HepG2 (cell line): ENCODE measurements around the gene MTHFD1L. TPM values are rescaled to one million over a fixed set of nuclear protein-coding genes. Genes with fewer than 3 reads are reported as not detected.

Source experiments
- BCL6 ChIP-seq: IDR thresholded peaks from 2 replicates; pipeline ENCODE4 v1.6.1; 2016; ENCODE audit warnings: missing genetic modification reagents, missing compliant biosample characterization
- HCFC1 ChIP-seq: fragments of 150-350 bp; IDR thresholded peaks from 2 replicates; pipeline ENCODE4 v1.6.1; 2014; ENCODE audit warnings: low read depth, low read length
- HDAC2 ChIP-seq: sonication (generic); formaldehyde crosslinking; IDR thresholded peaks from 2 replicates; pipeline ENCODE4 v1.4.0; 2020; ENCODE audit warnings: missing genetic modification reagents
- HMG20A ChIP-seq: IDR thresholded peaks from 2 replicates; pipeline ENCODE4 v1.6.1; 2016; ENCODE audit warnings: borderline replicate concordance
- HMGA1 ChIP-seq: sonication (generic); formaldehyde crosslinking; conservative IDR thresholded peaks from 2 replicates; pipeline ENCODE4 v1.4.0; 2020; ENCODE audit warnings: missing genetic modification reagents
- NR2F2 ChIP-seq: IDR thresholded peaks from 2 replicates; pipeline ENCODE4 v1.6.1; 2012; ENCODE audit warnings: low read depth, inconsistent platforms, borderline replicate concordance
- REL ChIP-seq: sonication (generic); formaldehyde crosslinking; conservative IDR thresholded peaks from 2 replicates; pipeline ENCODE4 v1.8.0; 2022; ENCODE audit warnings: mild to moderate bottlenecking, missing genetic modification reagents, moderate library complexity
- TMF1 ChIP-seq: sonication (generic); formaldehyde crosslinking; IDR thresholded peaks from 2 replicates; pipeline ENCODE4 v1.8.1; 2022; ENCODE audit warnings: low read depth, missing genetic modification reagents
- ZBTB20 ChIP-seq: sonication (generic); formaldehyde crosslinking; IDR thresholded peaks from 2 replicates; pipeline ENCODE4 v1.8.1; 2023; ENCODE audit warnings: missing genetic modification reagents, low read depth, mild to moderate bottlenecking, borderline replicate concordance
- ZMYM4 ChIP-seq: sonication (generic); formaldehyde crosslinking; IDR thresholded peaks from 2 replicates; pipeline ENCODE4 v1.8.1; 2023; ENCODE audit warnings: mild to moderate bottlenecking, missing genetic modification reagents
- ZNF335 ChIP-seq: sonication (generic); formaldehyde crosslinking; IDR thresholded peaks from 2 replicates; pipeline ENCODE4 v1.4.0; 2020; ENCODE audit warnings: missing genetic modification reagents
- ZNF441 ChIP-seq: sonication (generic); formaldehyde crosslinking; IDR thresholded peaks from 2 replicates; pipeline ENCODE4 v1.7.0; 2021; ENCODE audit warnings: missing genetic modification reagents, borderline replicate concordance
- ZNF652 ChIP-seq: IDR thresholded peaks from 2 replicates; pipeline ENCODE4 v1.6.1; 2016; ENCODE audit warnings: low read depth, borderline replicate concordance
- ZNF678 ChIP-seq: sonication (generic); formaldehyde crosslinking; IDR thresholded peaks from 2 replicates; pipeline ENCODE4 v1.4.0; 2020; ENCODE audit warnings: mild to moderate bottlenecking, missing genetic modification reagents
- ZSCAN21 ChIP-seq: sonication (generic); formaldehyde crosslinking; IDR thresholded peaks from 2 replicates; pipeline ENCODE4 v1.8.0; 2022; ENCODE audit warnings: mild to moderate bottlenecking, missing genetic modification reagents, moderate library complexity, borderline replicate concordance
- polyA plus RNA-seq, 8 experiments: library from polyadenylated mRNA; depleted of rRNA in 3 of 8; stranded (reverse) in 7 of 8; unstranded in 1 of 8; fragments of >200 nt; fragmentation: Illumina TruSeq in 4 of 8; extraction: Trizol in 4 of 8; gene quantifications; 2 replicates each; pipeline versions ENCODE4 v1.2.1 to v1.2.3, GENCODE V29; 2011 to 2016; ENCODE audit warnings: low read depth in 4 of 8, missing spikeins in 1 of 8, mixed read lengths in 1 of 8; ENCODE audit not compliant: insufficient read depth in 1 of 8
- total RNA-seq, 5 experiments: library from RNA; depleted of rRNA; stranded (reverse); fragments of >200 nt; fragmentation: Illumina TruSeq; extraction: Trizol; gene quantifications; 2 replicates each; pipeline ENCODE4 v1.2.3, GENCODE V29; 2016; ENCODE audit warnings: low read depth in 1 of 5
- TF ChIP-seq, protein P1 (sequence below): sonication (generic); formaldehyde crosslinking; IDR thresholded peaks from 2 replicates; pipeline ENCODE4 v1.4.0; 2020; ENCODE audit warnings: mild to moderate bottlenecking, missing genetic modification reagents
- TF ChIP-seq, protein P2 (sequence below): sonication (generic); formaldehyde crosslinking; IDR thresholded peaks from 2 replicates; pipeline ENCODE4 v1.9.0; 2021; ENCODE audit warnings: missing genetic modification reagents, mild to moderate bottlenecking, borderline replicate concordance
- TF ChIP-seq, protein P3 (sequence below): sonication (generic); formaldehyde crosslinking; IDR thresholded peaks from 2 replicates; pipeline ENCODE4 v1.4.0; 2020; ENCODE audit warnings: missing genetic modification reagents
- TF ChIP-seq, protein P4 (sequence below): sonication (generic); formaldehyde crosslinking; IDR thresholded peaks from 2 replicates; pipeline ENCODE4 v1.5.1; 2020; ENCODE audit warnings: mild to moderate bottlenecking, missing genetic modification reagents, moderate library complexity

Gene MTHFD1L
- total and polyA plus RNA-seq, 2 of the 13 experiments (the other 11 are each of a cell fraction or from before 2014, with no cell fraction given): 24.0 to 39.6 TPM

DNA sequence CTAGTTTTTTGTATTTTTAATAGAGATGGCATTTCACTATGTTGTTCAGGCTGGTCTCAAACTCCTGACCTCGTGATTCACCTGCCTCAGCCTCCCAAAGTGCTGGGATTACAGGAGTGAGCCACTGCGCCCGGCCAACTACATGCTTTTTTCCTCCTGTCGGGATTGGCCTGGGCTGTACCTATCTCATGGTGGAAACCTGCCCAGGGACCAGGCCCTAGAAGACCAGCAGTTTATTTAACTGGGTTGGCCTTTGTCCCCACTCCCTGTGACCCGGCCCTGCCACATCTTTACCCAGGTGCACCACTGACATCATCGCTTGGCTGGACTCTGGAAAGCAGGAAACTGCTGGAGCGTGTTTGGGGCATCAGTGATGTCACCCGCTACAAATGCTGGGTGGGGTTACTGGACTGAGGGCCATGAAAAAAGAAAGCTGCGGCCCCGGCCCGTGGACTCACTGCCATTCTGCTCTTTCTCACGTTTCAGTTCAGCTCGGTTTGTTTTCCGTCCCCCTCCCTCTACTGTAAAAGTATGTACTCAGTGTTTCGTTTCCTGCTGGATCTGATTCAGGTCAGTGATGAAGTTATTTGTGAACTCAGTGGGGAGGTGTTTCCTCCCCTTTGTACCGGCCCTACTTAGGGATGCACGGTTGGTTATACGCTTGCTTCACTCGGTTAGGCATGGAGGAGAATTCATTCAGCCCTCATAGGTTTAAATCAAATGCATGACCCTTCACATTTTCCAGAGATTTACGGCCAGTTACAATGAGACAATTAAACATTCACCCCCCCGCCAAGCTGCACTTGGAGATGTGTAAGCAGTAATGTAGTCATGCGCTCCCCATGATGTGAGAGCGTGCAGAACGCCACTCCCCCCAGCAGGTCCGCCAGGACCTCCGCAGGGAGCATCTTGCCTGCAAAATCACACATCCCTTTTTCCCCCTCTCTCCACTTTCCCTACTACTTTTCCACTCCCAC lies 179.3 kb downstream of the MTHFD1L start (continued):
- TF ChIP-seq HMGA1 (CRISPR knock-in tag) (no peak), ZMYM4 (CRISPR knock-in tag) (peak; percentile 84), BCL6 (CRISPR knock-in tag) (peak; percentile 24; the same call in 1 of the 2 replicates), ZNF652 (0 out of 2 replicates have a peak, but pooled peaks have one; percentile 10), ZBTB20 (CRISPR knock-in tag) (peak; percentile 53; the same call in 1 of the 2 replicates), TMF1 (CRISPR knock-in tag) (no peak), ZNF441 (CRISPR knock-in tag) (0 out of 2 replicates have a peak, but pooled peaks have one; percentile 64), HDAC2 (peak; percentile 65; the same call in 1 of the 2 replicates), HCFC1 (no peak), HMG20A (CRISPR knock-in tag) (peak; percentile 47; the same call in 1 of the 2 replicates), ZNF335 (CRISPR knock-in tag) (0 out of 2 replicates have a peak, but pooled peaks have one; percentile 24), REL (CRISPR knock-in tag) (no peak), ZSCAN21 (CRISPR knock-in tag) (0 out of 2 replicates have a peak, but pooled peaks have one; percentile 34), NR2F2 (0 out of 2 replicates have a peak, but pooled peaks have one; percentile 32), ZNF678 (CRISPR knock-in tag) (no peak)
- TF ChIP-seq, protein P1, sequence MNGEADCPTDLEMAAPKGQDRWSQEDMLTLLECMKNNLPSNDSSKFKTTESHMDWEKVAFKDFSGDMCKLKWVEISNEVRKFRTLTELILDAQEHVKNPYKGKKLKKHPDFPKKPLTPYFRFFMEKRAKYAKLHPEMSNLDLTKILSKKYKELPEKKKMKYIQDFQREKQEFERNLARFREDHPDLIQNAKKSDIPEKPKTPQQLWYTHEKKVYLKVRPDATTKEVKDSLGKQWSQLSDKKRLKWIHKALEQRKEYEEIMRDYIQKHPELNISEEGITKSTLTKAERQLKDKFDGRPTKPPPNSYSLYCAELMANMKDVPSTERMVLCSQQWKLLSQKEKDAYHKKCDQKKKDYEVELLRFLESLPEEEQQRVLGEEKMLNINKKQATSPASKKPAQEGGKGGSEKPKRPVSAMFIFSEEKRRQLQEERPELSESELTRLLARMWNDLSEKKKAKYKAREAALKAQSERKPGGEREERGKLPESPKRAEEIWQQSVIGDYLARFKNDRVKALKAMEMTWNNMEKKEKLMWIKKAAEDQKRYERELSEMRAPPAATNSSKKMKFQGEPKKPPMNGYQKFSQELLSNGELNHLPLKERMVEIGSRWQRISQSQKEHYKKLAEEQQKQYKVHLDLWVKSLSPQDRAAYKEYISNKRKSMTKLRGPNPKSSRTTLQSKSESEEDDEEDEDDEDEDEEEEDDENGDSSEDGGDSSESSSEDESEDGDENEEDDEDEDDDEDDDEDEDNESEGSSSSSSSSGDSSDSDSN: peak; percentile 26; the same call in 1 of the 2 replicates
- TF ChIP-seq, protein P2, sequence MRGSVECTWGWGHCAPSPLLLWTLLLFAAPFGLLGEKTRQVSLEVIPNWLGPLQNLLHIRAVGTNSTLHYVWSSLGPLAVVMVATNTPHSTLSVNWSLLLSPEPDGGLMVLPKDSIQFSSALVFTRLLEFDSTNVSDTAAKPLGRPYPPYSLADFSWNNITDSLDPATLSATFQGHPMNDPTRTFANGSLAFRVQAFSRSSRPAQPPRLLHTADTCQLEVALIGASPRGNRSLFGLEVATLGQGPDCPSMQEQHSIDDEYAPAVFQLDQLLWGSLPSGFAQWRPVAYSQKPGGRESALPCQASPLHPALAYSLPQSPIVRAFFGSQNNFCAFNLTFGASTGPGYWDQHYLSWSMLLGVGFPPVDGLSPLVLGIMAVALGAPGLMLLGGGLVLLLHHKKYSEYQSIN (CRISPR knock-in tag): no peak
- TF ChIP-seq, protein P3, sequence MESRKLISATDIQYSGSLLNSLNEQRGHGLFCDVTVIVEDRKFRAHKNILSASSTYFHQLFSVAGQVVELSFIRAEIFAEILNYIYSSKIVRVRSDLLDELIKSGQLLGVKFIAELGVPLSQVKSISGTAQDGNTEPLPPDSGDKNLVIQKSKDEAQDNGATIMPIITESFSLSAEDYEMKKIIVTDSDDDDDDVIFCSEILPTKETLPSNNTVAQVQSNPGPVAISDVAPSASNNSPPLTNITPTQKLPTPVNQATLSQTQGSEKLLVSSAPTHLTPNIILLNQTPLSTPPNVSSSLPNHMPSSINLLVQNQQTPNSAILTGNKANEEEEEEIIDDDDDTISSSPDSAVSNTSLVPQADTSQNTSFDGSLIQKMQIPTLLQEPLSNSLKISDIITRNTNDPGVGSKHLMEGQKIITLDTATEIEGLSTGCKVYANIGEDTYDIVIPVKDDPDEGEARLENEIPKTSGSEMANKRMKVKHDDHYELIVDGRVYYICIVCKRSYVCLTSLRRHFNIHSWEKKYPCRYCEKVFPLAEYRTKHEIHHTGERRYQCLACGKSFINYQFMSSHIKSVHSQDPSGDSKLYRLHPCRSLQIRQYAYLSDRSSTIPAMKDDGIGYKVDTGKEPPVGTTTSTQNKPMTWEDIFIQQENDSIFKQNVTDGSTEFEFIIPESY (CRISPR knock-in tag): 0 out of 2 replicates have a peak, but pooled peaks have one; percentile 16
- TF ChIP-seq, protein P4, sequence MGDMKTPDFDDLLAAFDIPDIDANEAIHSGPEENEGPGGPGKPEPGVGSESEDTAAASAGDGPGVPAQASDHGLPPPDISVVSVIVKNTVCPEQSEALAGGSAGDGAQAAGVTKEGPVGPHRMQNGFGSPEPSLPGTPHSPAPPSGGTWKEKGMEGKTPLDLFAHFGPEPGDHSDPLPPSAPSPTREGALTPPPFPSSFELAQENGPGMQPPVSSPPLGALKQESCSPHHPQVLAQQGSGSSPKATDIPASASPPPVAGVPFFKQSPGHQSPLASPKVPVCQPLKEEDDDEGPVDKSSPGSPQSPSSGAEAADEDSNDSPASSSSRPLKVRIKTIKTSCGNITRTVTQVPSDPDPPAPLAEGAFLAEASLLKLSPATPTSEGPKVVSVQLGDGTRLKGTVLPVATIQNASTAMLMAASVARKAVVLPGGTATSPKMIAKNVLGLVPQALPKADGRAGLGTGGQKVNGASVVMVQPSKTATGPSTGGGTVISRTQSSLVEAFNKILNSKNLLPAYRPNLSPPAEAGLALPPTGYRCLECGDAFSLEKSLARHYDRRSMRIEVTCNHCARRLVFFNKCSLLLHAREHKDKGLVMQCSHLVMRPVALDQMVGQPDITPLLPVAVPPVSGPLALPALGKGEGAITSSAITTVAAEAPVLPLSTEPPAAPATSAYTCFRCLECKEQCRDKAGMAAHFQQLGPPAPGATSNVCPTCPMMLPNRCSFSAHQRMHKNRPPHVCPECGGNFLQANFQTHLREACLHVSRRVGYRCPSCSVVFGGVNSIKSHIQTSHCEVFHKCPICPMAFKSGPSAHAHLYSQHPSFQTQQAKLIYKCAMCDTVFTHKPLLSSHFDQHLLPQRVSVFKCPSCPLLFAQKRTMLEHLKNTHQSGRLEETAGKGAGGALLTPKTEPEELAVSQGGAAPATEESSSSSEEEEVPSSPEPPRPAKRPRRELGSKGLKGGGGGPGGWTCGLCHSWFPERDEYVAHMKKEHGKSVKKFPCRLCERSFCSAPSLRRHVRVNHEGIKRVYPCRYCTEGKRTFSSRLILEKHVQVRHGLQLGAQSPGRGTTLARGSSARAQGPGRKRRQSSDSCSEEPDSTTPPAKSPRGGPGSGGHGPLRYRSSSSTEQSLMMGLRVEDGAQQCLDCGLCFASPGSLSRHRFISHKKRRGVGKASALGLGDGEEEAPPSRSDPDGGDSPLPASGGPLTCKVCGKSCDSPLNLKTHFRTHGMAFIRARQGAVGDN (CRISPR knock-in tag): peak; percentile 97
